ENCODE results near the gene ATG14.

ATG14 gene

GRCh38 chr14:55317542-55318306 is 93.9 kb downstream of the ATG14 start:
- no peak for DNase-seq (ENCODE audit: low spot score)

GRCh38 chr14:55316564-55316963 is 95.1 kb downstream of the ATG14 start:
- DNase-seq (ENCODE audit: low spot score), result no peak

Small RNA genes lying within 50 kb of the gene (small RNA-seq; reads per million reads assigned to genes)
- gene AL356801.1, result 0 reads per million in 2 experiments
